Measurements from ENCODE around the gene VPS37C. TPM values are rescaled to one million over a fixed set of nuclear protein-coding genes. Genes with fewer than 3 reads are reported as not detected.
"Not testable (repeated sequence)": the region's sequence is repeated elsewhere in the genome, so short reads cannot be mapped to it uniquely, and the experiment has no call there.

Gene VPS37C
- total RNA-seq, 1 experiment from 2014 or later: 25.5 TPM

DNA sequence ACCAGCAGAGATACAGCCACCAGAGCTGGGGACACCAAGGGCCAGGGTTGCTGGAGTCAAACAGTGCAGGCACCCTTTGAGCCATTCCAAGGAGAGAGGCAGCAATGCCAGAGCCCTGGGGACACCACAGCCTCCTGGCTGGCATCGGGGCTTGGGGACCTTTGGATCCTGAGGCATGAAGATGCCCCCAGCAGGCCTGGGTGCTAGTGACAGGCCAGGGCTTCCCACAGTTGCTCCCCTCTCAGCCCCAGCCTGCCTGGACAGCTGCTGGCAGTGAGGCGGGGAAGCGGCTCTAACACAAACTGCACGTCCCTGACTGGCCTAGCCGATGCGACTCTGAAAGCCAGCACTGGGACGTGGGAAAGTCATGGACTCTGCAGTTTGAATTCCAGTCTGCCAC, 56.3 kb downstream of the VPS37C start:
- no peaks in the 10 kb centered on the region for H3K27me3 ChIP-seq (ENCODE audit: control insufficient read depth, insufficient read depth, low read length)
- no peaks in the 10 kb centered on the region for H3K36me3 ChIP-seq (replicated peaks; ENCODE audit: control insufficient read depth, insufficient read depth, low read length)
- DNase-seq: peak; percentile 35
- no peak overlapping the region for H3K4me3 ChIP-seq (ENCODE audit: insufficient read depth, low read depth, low read length)

DNA sequence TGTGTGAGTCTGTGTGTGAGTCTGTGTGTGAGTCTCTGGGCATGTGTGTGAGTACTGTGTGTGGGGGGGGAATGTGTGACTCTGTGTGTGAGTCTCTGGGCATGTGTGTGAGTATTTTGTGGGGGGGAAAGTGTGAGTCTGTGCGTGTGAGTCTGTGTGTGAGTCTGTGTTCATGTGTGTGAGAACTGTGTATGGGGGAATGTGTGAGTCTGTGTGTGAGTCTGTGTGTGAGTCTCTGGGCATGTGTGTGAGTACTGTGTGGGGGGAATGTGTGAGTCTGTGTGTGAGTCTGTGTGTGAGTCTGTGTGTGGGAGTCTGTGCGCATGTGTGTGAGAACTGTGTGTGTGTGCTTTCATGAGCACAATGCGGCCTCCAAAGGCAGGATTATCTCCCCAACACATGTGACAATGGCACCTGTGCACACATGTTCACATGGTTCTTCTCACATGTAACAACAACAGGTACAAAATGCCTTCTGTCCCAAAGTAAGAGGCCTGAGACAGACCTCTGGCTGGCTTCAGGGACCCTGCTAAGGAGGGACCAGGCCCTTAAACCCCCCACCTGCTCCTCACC, 57.3 kb downstream of the VPS37C start:
- Histone ChIP-seq H3K4me3 (ENCODE audit: insufficient read depth, low read depth, low read length) (no peak overlapping the region), H3K27me3 (ENCODE audit: control insufficient read depth, insufficient read depth, low read length) (no peaks in the 10 kb centered on the region), H3K36me3 (replicated peaks; ENCODE audit: control insufficient read depth, insufficient read depth, low read length) (no peaks in the 10 kb centered on the region)
- no peak for DNase-seq

GRCh38 chr11:61102667-61103571, 58.3 kb downstream of the VPS37C start:
- peak; percentile 47 for DNase-seq
- Histone ChIP-seq H3K36me3 (replicated peaks; ENCODE audit: control insufficient read depth, insufficient read depth, low read length) (no peaks in the 10 kb centered on the region), H3K27me3 (ENCODE audit: control insufficient read depth, insufficient read depth, low read length) (no peaks in the 10 kb centered on the region), H3K4me3 (ENCODE audit: insufficient read depth, low read depth, low read length) (no peak overlapping the region)

DNA sequence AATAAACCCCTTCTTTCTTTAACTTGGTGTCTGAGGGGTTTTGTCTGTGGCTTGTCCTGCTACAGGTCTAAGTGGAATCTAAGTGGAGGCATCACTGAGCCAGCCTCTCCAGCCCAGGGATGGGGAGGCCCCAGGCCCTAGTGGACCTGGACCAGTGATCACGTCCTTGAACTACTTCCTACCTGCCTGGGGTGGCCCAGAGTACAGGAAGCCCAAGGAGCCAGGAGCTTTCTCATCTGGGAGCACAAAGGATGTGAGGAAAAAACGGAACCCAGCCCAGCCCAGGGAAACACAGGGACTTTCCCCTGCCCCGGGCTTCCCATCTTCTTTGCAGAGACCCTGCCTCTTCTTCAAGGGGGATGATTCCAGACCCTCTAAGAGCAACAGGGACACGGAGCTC, 62.4 kb downstream of the VPS37C start:
- DNase-seq: peak; percentile 18
- Histone ChIP-seq H3K36me3 (replicated peaks; ENCODE audit: control insufficient read depth, insufficient read depth, low read length) (no peaks in the 10 kb centered on the region), H3K4me3 (ENCODE audit: insufficient read depth, low read depth, low read length) (no peak overlapping the region), H3K27me3 (ENCODE audit: control insufficient read depth, insufficient read depth, low read length) (no peaks in the 10 kb centered on the region)

- H3K4me3 ChIP-seq (ENCODE audit: insufficient read depth, low read depth, low read length); H3K36me3 ChIP-seq (replicated peaks; ENCODE audit: control insufficient read depth, insufficient read depth, low read length); H3K27me3 ChIP-seq (ENCODE audit: control insufficient read depth, insufficient read depth, low read length); DNase-seq: not testable (repeated sequence)
Observed at GRCh38 chr11:61098261-61098660, 63.0 kb downstream of the VPS37C start.

DNA sequence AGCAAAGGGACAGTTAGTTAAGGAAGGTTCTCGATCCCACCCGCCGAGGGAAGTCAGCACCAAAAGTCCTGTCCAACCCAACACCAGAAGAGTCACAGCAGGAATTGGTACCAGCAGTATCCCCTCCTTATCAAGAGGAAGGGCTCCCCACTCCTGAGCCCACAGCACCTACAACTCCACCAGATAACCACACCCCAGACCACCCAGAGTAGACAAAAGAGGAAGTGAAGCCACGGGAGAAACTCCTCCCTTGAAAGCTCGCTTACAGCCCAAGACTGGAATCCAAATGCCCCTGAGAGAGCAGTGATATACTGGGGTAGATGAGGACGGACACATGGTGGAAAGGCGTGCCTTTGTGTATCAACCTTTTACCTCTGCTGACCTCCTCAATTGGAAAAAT, 66.2 kb downstream of the VPS37C start:
- Histone ChIP-seq H3K27me3 (ENCODE audit: control insufficient read depth, insufficient read depth, low read length) (no peaks in the 10 kb centered on the region), H3K36me3 (replicated peaks; ENCODE audit: control insufficient read depth, insufficient read depth, low read length) (no peaks in the 10 kb centered on the region), H3K4me3 (ENCODE audit: insufficient read depth, low read depth, low read length) (no peak overlapping the region)
- no peak for DNase-seq

DNA sequence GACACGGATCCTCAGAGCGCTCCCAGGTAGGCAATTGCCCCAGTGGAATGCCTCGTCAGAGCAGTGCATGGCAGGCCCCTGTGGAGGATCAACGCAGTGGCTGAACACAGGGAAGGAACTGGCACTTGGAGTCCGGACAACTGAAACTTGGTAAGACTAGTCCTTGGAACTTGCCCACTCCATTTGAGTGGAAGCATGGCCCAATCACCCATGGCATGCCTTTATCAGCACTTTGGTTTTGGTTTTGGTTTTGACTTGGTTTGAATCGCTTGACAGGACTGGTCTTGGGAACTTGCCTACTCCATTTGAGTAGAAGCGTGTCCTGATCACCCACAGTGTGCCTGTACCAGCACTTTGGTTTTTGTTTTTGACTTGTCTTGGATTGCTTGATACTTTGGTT, 67.1 kb downstream of the VPS37C start:
- DNase-seq; H3K27me3 ChIP-seq (ENCODE audit: control insufficient read depth, insufficient read depth, low read length); H3K4me3 ChIP-seq (ENCODE audit: insufficient read depth, low read depth, low read length); H3K36me3 ChIP-seq (replicated peaks; ENCODE audit: control insufficient read depth, insufficient read depth, low read length): not testable (repeated sequence)

DNA sequence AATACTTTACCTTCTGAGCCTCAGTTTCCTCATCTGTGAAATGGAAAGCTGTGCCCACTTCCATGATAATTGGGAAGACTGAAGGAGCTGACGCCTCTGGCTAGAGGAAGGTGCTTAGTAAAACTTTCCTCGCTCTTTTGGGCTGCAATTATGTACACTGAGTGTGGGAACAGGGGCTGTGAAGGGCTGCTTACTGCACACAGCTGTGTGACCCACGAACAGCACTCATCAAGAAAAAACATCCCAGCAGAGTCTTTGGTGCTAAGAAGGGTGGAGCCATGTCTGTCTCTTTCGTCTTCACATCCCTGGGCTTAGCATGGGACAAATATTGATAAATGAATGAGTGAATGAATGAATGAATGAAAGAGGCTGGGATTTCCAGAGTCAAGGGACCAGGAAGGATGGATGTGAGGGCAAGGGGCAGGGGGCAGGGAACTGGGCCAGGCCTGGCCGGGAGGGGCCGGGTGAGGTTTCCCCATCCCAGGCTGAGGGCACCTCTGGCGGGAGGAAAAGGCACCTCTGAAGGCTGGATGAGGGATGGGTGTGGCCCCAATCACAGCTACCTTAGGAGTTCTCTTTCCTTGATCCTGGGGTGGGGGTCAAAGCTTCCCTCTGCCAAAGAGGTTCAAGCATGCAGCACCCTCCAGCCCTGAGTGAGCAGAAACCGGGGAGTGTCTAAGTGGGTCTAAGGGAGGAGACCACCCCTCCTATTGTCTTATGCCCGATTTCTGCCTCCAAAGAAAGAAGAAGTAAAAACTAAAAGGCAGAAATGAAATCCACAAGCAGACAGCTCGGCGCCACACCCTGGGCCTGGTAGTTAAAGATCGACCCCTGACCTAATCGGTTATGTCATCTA, 68.1 kb downstream of the VPS37C start:
- H3K4me3 ChIP-seq (ENCODE audit: insufficient read depth, low read depth, low read length): no peak overlapping the region
- H3K27me3 ChIP-seq (ENCODE audit: control insufficient read depth, insufficient read depth, low read length): no peaks in the 10 kb centered on the region; the same call in 1 of the 2 replicates
- no peaks in the 10 kb centered on the region for H3K36me3 ChIP-seq (replicated peaks; ENCODE audit: control insufficient read depth, insufficient read depth, low read length)
- DNase-seq: peak; percentile 24

GRCh38 chr11:61092280-61092766, 68.9 kb downstream of the VPS37C start:
- H3K4me3 ChIP-seq (ENCODE audit: insufficient read depth, low read depth, low read length): no peak overlapping the region
- H3K27me3 ChIP-seq (ENCODE audit: control insufficient read depth, insufficient read depth, low read length): no peaks in the 10 kb centered on the region; the same call in 1 of the 2 replicates
- no peaks in the 10 kb centered on the region for H3K36me3 ChIP-seq (replicated peaks; ENCODE audit: control insufficient read depth, insufficient read depth, low read length)
- peak; percentile 51 for DNase-seq

GRCh38 chr11:61091373-61092279, 69.6 kb downstream of the VPS37C start:
- no peaks in the 10 kb centered on the region; the same call in 1 of the 2 replicates for H3K27me3 ChIP-seq (ENCODE audit: control insufficient read depth, insufficient read depth, low read length)
- DNase-seq: peak; percentile 41
- H3K36me3 ChIP-seq (replicated peaks; ENCODE audit: control insufficient read depth, insufficient read depth, low read length): no peaks in the 10 kb centered on the region
- H3K4me3 ChIP-seq (ENCODE audit: insufficient read depth, low read depth, low read length): no peak overlapping the region

GRCh38 chr11:61090982-61091372, 70.2 kb downstream of the VPS37C start:
- Histone ChIP-seq H3K36me3 (replicated peaks; ENCODE audit: control insufficient read depth, insufficient read depth, low read length) (no peaks in the 10 kb centered on the region), H3K27me3 (ENCODE audit: control insufficient read depth, insufficient read depth, low read length) (no peaks in the 10 kb centered on the region; the same call in 1 of the 2 replicates), H3K4me3 (ENCODE audit: insufficient read depth, low read depth, low read length) (no peak overlapping the region)
- peak; percentile 44 for DNase-seq

DNA sequence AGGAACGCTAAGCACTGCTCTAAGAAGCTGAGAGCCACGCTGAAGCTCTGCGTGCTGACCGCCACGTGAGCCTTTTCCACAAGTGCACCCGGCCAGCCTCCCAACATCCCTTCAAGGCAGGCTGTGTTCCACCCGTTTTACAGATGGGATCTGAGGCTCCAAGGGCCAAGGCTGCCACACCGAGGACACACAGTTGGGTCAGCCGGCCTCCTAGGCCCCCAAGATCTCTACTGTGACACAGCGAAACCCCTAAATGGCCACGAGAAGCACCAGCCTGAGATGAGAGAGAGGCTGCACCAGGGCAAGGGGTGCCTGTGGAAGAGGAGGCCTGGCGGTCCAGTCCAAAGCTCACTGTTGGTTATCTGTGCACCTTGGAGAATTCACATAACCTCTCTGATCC, 70.7 kb downstream of the VPS37C start:
- Histone ChIP-seq H3K4me3 (ENCODE audit: insufficient read depth, low read depth, low read length) (no peak overlapping the region), H3K27me3 (ENCODE audit: control insufficient read depth, insufficient read depth, low read length) (no peaks in the 10 kb centered on the region; the same call in 1 of the 2 replicates), H3K36me3 (replicated peaks; ENCODE audit: control insufficient read depth, insufficient read depth, low read length) (no peaks in the 10 kb centered on the region)
- DNase-seq: peak; percentile 21

DNA sequence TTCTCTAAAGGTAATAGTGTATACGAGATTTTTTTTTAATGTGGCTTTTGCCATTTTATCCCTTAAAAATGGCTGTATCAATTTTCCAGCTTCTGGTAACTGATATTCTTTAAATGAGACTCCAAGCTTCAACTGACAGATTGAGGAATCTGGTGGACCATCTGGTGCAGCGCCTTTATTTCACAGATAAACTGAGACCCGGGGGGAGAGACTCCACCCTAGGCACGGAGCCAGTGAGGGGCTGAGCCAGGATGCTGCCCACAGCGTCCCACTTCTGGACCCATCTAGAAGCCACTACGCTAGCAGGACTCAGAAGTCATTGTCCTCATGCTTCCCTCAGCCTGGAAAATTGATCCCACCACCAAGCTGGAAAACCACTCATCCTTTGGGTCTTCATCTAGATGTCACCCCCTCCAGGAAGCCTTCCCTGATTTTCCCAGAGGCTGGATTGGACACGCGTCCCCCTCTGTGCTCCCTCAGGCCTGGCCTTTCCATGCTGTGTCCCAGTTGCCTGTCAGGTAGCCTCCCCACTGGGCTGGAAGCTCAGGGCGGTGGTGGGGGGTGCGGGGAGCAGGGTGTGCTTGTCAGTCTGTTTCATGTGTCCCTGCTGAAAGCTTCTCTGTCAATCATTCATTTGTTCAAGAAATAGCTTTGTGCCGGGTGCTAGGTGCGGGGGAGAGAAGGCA, 71.3 kb downstream of the VPS37C start:
- Histone ChIP-seq H3K27me3 (ENCODE audit: control insufficient read depth, insufficient read depth, low read length) (no peaks in the 10 kb centered on the region; the same call in 1 of the 2 replicates), H3K36me3 (replicated peaks; ENCODE audit: control insufficient read depth, insufficient read depth, low read length) (no peaks in the 10 kb centered on the region), H3K4me3 (ENCODE audit: insufficient read depth, low read depth, low read length) (no peak overlapping the region)
- DNase-seq: peak; percentile 30

Data from H7 (cell line).